ENCODE data around the gene ILRUN. TPM values are rescaled to one million over a fixed set of nuclear protein-coding genes. Genes with fewer than 3 reads are reported as not detected.
"Not testable (repeated sequence)": the region's sequence is repeated elsewhere in the genome, so short reads cannot be mapped to it uniquely, and the experiment has no call there.

Gene ILRUN
- total RNA-seq (10 to 100 TPM; 60.7 to 61.8 TPM), polyA plus RNA-seq (10 to 100 TPM; 10.5 to 14.5 (median 11.7) TPM), total RNA-seq (107 to 164 (median 127) reads per million in 6 experiments)

- H3K9me3 Mint-ChIP-seq = no peaks in the 10 kb centered on the region
- DNase-seq (peak; percentile 91 to 98 (median 95)), ATAC-seq (peak; percentile 79 to 84)
- H3K4me3 Mint-ChIP-seq = peak within 1 kb of the TSS; percentile 86 to 99 (median 98)
- POLR2A ChIA-PET = interaction anchor here (0.8 to 2.7 kb wide), 9 partner anchors 17 to 192 kb away, joined by 3 to 34 read pairs (median 5); partner anchors contain the start of genes ANKS1A, BLTP3A, SNRPC and TAF11
- peaks cover 28 to 50% (median 48%) of the 10 kb centered on the region in 4 donors for H3K4me1 Mint-ChIP-seq
- peaks cover 0 to 2% (median 0%) of the 10 kb centered on the region in 5 donors for H3K27me3 Mint-ChIP-seq
- H3K36me3 Mint-ChIP-seq = peaks cover 0 to 3% (median 0%) of the 10 kb centered on the region in 3 donors
- H3K27ac Mint-ChIP-seq = peak within 1 kb of the TSS; percentile 92 to 100 (median 99)
Measured at GRCh38 chr6:34696739-34697543, at the start of gene ILRUN. Gene ILRUN, minus strand, starts transcription at chr6:34696767. Its CDS starts 164 bp downstream, at chr6:34696603.

- POLR2A ChIA-PET = no interaction called here
Measured at GRCh38 chr6:34745277-34746103, 48.9 kb upstream of the ILRUN start.

GRCh38 chr6:34744294-34744647 is 47.7 kb upstream of the ILRUN start:
- DNase-seq, H3K4me1 Mint-ChIP-seq, H3K36me3 Mint-ChIP-seq, H3K9me3 Mint-ChIP-seq, POLR2A ChIA-PET, H3K27me3 Mint-ChIP-seq, ATAC-seq, H3K4me3 Mint-ChIP-seq, H3K27ac Mint-ChIP-seq: not testable (repeated sequence)

More at GRCh38 chr6:34745277-34746103, 48.9 kb upstream of the ILRUN start:
- no peaks in the 10 kb centered on the region for H3K4me1 Mint-ChIP-seq
- H3K27me3 Mint-ChIP-seq = peaks cover 0 to 1% (median 0%) of the 10 kb centered on the region in 5 donors
- H3K4me3 Mint-ChIP-seq = no peak overlapping the region
- H3K27ac Mint-ChIP-seq = no peak overlapping the region
- H3K9me3 Mint-ChIP-seq = no peaks in the 10 kb centered on the region
- no peak for ATAC-seq
- DNase-seq = no peak
- no peaks in the 10 kb centered on the region for H3K36me3 Mint-ChIP-seq

GRCh38 chr6:34743625-34744293 is 47.2 kb upstream of the ILRUN start:
- POLR2A ChIA-PET = no interaction called here
- ATAC-seq (no peak), DNase-seq (no peak)
- peaks cover 0 to 1% (median 0%) of the 10 kb centered on the region in 5 donors for H3K27me3 Mint-ChIP-seq
- H3K4me3 Mint-ChIP-seq = no peak overlapping the region
- H3K36me3 Mint-ChIP-seq = no peaks in the 10 kb centered on the region
- H3K4me1 Mint-ChIP-seq = no peaks in the 10 kb centered on the region
- H3K9me3 Mint-ChIP-seq = no peaks in the 10 kb centered on the region
- H3K27ac Mint-ChIP-seq = peak overlapping the region in 1 of 10 donors; percentile 66

- Mint-ChIP-seq H3K27ac (no peak overlapping the region), H3K4me1 (no peaks in the 10 kb centered on the region), H3K27me3 (no peaks in the 10 kb centered on the region), H3K36me3 (no peaks in the 10 kb centered on the region), H3K4me3 (no peak overlapping the region), H3K9me3 (no peaks in the 10 kb centered on the region)
- no peak for ATAC-seq
- no peak for DNase-seq
- POLR2A ChIA-PET = no interaction called here
Measured at GRCh38 chr6:34742094-34742493, 45.5 kb upstream of the ILRUN start.

GRCh38 chr6:34736823-34737222 is 40.3 kb upstream of the ILRUN start:
- no peaks in the 10 kb centered on the region for H3K9me3 Mint-ChIP-seq
- H3K27me3 Mint-ChIP-seq = no peaks in the 10 kb centered on the region
- DNase-seq = no peak
- no peak for ATAC-seq
- H3K4me1 Mint-ChIP-seq = no peaks in the 10 kb centered on the region
- no peaks in the 10 kb centered on the region for H3K36me3 Mint-ChIP-seq
- H3K27ac Mint-ChIP-seq = peak overlapping the region in 1 of 10 donors; percentile 67
- POLR2A ChIA-PET = interaction anchor here (0.7 kb wide), 1 partner anchor 21 kb away, joined by 4 read pairs; no protein-coding TSS in a partner anchor
- H3K4me3 Mint-ChIP-seq = no peak overlapping the region

GRCh38 chr6:34731393-34732060 is 35.0 kb upstream of the ILRUN start:
- Mint-ChIP-seq H3K4me1 (no peaks in the 10 kb centered on the region), H3K4me3 (no peak overlapping the region), H3K27ac (no peak overlapping the region), H3K9me3 (no peaks in the 10 kb centered on the region), H3K36me3 (no peaks in the 10 kb centered on the region), H3K27me3 (no peaks in the 10 kb centered on the region)
- POLR2A ChIA-PET = no interaction called here
- DNase-seq (no peak), ATAC-seq (no peak)

GRCh38 chr6:34729631-34730470 is 33.3 kb upstream of the ILRUN start:
- peaks cover 0 to 6% (median 0%) of the 10 kb centered on the region in 9 donors for H3K9me3 Mint-ChIP-seq
- no peaks in the 10 kb centered on the region for H3K4me1 Mint-ChIP-seq

GRCh38 chr6:34726055-34726454 is 29.5 kb upstream of the ILRUN start:
- Mint-ChIP-seq H3K9me3 (peaks cover 0 to 6% (median 0%) of the 10 kb centered on the region in 9 donors), H3K36me3 (peaks cover 0 to 2% (median 0%) of the 10 kb centered on the region in 3 donors), H3K27ac (no peak overlapping the region), H3K4me3 (no peak overlapping the region), H3K27me3 (peaks cover 0 to 2% (median 0%) of the 10 kb centered on the region in 5 donors), H3K4me1 (no peaks in the 10 kb centered on the region)
- POLR2A ChIA-PET = no interaction called here
- DNase-seq = no peak
- no peak for ATAC-seq

More at GRCh38 chr6:34729631-34730470, 33.3 kb upstream of the ILRUN start:
- POLR2A ChIA-PET = no interaction called here
- DNase-seq (no peak), ATAC-seq (no peak)
- Mint-ChIP-seq H3K36me3 (peaks cover 0 to 2% (median 0%) of the 10 kb centered on the region in 3 donors), H3K27ac (no peak overlapping the region), H3K27me3 (no peaks in the 10 kb centered on the region), H3K4me3 (no peak overlapping the region)

GRCh38 chr6:34723203-34723602 is 26.6 kb upstream of the ILRUN start:
- peaks cover 0 to 2% (median 0%) of the 10 kb centered on the region in 3 donors for H3K36me3 Mint-ChIP-seq
- H3K9me3 Mint-ChIP-seq = peaks cover 0 to 6% (median 0%) of the 10 kb centered on the region in 9 donors
- no peak for DNase-seq
- POLR2A ChIA-PET = no interaction called here
- no peak overlapping the region for H3K4me3 Mint-ChIP-seq
- H3K27me3 Mint-ChIP-seq = peaks cover 0 to 2% (median 0%) of the 10 kb centered on the region in 5 donors
- ATAC-seq = no peak
- H3K4me1 Mint-ChIP-seq = no peaks in the 10 kb centered on the region
- no peak overlapping the region for H3K27ac Mint-ChIP-seq

- ATAC-seq (no peak), DNase-seq (no peak)
- POLR2A ChIA-PET = no interaction called here
- Mint-ChIP-seq H3K36me3 (peaks cover 0 to 2% (median 0%) of the 10 kb centered on the region in 3 donors), H3K27ac (no peak overlapping the region), H3K9me3 (peaks cover 0 to 6% (median 0%) of the 10 kb centered on the region in 9 donors), H3K4me3 (no peak overlapping the region), H3K4me1 (no peaks in the 10 kb centered on the region), H3K27me3 (peaks cover 0 to 2% (median 0%) of the 10 kb centered on the region in 5 donors)
Measured at GRCh38 chr6:34722451-34722850, 25.9 kb upstream of the ILRUN start.

Measured in naive thymus-derived CD8-positive, alpha-beta T cell (primary cell).